ENCODE data around the gene HAP1.
A peak's percentile ranks its signal among the peaks of the same experiment; 100 is the strongest.
"Not testable (repeated sequence)": the region's sequence is repeated elsewhere in the genome, so short reads cannot be mapped to it uniquely, and the experiment has no call there.

HAP1 gene

DNA sequence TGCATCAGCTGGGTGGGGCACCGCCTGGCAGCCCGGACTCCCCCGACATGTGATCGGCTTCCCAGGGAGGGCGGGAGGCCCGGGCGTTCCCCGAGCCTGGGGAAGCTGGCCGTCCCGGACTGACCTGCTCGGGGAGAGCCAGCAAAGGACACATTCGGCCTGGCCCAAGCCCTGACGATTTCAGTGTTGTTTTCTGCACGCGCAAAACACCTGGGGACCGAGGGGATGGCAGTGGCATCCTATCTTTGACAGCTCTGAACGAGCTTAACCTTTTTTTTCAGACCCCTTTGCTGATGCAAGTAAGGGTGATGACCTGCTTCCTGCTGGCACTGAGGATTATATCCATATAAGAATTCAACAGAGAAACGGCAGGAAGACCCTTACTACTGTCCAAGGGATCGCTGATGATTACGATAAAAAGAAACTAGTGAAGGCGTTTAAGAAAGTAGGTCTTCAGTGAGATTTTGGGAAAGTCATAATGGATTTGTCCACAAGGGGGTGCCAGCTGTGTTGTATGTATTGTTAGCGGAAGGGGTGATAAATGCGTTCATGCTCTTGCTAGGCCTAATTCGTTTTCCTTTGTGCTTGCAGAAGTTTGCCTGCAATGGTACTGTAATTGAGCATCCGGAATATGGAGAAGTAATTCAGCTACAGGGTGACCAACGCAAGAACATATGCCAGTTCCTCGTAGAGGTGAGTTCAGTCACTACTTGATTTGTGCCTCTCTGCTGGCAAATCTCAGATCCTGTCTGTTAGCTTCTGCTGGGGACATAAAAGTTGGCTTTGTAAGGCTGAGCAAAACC lies 44.7 kb downstream of the HAP1 start:
- peak; percentile 21 to 69 for DNase-seq

- DNase-seq, result peak; percentile 100
Observed at GRCh38 chr17:41688641-41689496, 45.6 kb downstream of the HAP1 start, which contains the start of gene EIF1. EIF1 (plus strand) TSS chr17:41688885; CDS start chr17:41689039, 154 bp downstream.

DNA sequence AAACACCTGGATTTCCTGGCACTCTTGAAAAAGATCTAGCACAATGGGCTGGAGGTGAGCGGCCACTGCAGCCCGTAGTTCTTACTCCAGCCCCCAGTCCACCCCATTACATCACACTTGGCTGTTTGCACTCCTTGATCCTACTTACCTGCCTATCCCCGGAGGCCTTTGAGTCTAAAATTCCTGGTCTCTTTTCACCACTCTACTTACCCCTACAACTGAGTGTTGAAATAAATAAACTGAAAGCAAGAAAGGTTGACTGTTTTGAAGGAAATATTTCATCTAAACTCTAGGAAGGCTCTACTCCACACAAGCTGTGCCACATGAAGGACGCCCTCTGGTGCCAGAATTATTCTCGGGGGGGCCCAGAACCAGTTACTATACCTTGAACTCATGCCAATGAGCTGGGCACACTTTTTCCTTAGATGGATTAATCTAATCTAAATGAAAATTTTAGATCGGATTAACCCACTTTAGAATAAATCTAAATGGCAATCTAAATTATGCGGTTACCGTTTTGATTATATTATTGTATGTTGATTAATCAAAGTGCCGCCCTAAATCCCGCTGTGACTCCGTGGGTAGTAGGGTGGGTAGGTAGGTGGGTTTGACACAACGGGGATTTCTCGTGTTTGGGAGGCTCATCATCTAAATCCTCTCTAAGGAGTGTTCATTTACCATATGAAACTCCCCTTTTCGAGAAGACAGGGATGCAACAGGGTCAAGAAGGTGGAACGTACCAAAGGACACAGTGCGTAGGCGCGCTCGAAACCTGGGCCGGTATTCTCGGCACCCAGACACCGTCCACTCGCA lies 46.4 kb downstream of the HAP1 start:
- DNase-seq, result peak; percentile 46 to 82

- no peak for DNase-seq
Observed at GRCh38 chr17:41686281-41686680, 48.2 kb downstream of the HAP1 start.

DNA sequence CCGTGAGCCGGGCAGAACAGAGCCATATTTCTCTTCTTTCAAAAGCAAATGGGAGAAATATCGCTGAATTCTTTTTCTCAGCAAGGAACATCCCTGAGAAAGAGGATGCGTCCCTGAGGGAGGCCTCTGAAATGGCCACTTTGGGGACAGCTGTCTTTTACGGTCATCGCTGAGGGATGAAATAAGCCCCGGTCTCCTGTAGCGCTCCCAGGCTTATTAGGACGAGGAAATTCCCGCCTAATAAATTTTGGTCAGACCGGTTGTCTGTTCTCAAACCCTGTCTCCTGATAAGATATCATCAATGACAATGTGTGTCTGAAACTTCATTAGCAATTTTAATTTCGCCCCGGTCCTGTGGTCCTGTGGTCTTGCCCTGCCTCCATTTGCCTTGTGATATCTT lies 48.7 kb downstream of the HAP1 start:
- DNase-seq, result not testable (repeated sequence)

GRCh38 chr17:41684035-41684434 lies 50.4 kb downstream of the HAP1 start:
- peak in 1 of 2 experiments; percentile 30 for DNase-seq

DNA sequence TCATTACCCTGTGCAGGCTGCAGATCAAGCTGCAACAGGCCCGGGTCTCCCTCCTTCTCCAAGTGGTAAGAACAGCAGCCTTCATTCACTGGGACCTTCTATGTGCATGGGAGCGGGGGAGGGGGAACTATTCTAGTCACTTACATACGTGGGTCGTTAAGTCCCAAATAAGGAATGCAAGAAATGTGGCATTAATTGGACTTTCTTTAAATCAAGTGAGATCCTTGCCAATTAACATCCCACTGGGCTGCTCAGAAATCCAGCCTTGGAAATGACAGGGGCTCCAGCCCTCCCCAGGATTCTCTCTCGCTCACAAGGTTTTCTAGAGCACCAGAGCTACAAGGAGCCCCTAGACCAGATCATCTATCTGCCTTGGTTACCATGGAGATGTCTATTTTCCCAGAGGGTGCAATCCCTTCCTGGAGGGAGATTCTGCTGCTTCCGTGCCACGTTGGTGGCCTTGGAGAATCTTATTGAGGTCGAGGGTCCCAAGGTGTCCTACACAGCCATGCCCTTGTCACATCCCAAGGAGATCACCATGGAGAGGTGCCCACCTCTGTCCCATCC lies 50.9 kb downstream of the HAP1 start:
- peak in 1 of 2 experiments; percentile 32 for DNase-seq

DNA sequence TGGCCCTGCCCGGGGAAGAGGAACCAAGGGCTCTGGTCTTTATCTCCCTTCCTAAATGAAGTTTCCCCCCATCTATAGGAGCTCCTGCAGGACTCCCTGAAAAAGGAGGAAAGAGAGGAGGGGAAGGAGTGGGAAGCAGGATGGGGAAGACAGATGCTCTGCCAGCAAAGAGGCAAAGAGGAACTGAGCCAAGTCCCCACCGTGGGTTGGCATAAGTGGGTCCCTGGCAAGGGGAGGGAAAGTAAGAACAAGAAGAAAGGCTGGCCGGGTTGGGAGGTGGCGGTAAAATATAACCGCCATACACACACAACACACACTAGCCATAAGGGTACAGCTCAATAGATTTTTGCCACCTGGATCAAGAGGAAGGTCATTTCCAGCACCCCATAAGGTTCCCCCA lies 51.8 kb downstream of the HAP1 start:
- no peak for DNase-seq

- DNase-seq, result no peak
Observed at GRCh38 chr17:41681776-41682175, 52.7 kb downstream of the HAP1 start.

GRCh38 chr17:41680426-41681040 lies 53.9 kb downstream of the HAP1 start:
- peak in 1 of 2 experiments; percentile 29 for DNase-seq

DNA sequence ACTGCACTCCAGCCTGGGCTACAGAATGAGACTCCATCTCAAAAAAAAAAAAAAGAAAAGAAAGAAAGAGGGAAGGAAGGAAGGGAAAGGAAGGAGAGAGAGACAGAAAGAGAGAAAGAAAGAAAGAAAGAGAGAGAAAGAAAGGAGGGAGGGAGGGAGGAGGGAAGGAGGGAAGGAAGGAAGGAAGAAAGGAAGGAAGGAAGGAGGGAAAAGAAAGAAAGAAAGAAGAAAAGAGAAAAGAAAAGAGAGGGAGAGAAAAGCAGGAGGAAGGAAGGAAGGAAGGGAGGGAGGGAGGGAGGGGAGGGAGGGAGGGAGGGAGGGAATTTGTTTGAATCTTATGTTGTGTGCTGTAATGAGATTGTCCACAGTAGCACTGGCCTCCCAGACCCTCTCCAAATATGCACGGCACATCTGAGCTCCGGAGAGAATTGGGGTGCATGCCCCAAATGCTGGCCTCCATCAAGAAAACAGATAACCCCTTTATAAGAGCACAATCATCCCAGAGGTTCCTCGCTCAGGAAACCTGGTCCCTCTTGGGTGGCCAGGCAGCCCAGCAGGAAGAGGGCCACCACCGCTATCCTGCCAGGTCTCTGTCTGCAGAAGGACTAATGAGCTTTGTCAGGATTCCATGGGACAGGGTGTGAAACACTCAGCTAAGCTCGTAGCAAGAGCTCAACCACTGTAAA lies 54.6 kb downstream of the HAP1 start:
- DNase-seq, result no peak

- no peak for DNase-seq
Observed at GRCh38 chr17:41678907-41679739, 55.3 kb downstream of the HAP1 start.

- no peak for DNase-seq
Observed at GRCh38 chr17:41678411-41678906, 56.0 kb downstream of the HAP1 start.

DNA sequence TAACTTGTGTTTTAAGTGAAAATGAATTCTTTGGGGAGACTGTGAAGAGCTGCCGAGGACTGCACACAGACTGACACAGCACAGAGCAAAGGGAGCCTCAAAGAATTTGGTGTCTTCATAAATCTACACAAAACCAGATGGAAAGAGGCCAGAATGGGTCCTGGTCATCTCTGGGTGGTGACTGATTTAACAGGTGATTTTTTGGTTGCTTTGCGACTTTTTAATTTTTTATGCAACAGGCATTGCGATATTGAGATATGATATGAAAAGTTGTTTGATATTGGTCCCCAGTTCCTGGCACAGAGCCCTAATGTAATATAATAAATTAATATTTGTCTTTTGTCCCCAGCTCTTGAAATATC lies 58.4 kb downstream of the HAP1 start:
- DNase-seq, result no peak

GRCh38 chr17:41675157-41676057 lies 59.0 kb downstream of the HAP1 start:
- DNase-seq, result not testable (repeated sequence)
